Peyer's patch (tissue), 4 donors: ENCODE measurements around the gene VANGL1. TPM values are rescaled to one million over a fixed set of nuclear protein-coding genes. Genes with fewer than 3 reads are reported as not detected.

Experiments used
- DNase-seq, 3 donors: peaks; one replicate each; pipeline ENCODE4 v3.0.0-alpha.2; 2017 to 2019
- H3K27ac ChIP-seq, 4 donors: fragments of 200-600 bp; sonication (generic); one replicate each; pipeline ENCODE4 v1.5.1; 2016 to 2019
- H3K27me3 ChIP-seq, 2 donors: fragments of 200-600 bp; sonication (generic); one replicate each; pipeline ENCODE4 v1.5.1; 2019
- H3K36me3 ChIP-seq, 3 donors: fragments of 200-600 bp; sonication (generic); one replicate each; pipeline ENCODE4 v1.5.1; 2016 to 2019
- H3K4me1 ChIP-seq, 4 donors: fragments of 200-600 bp; sonication (generic); one replicate each; pipeline ENCODE4 v1.5.1; 2016 to 2019
- H3K4me3 ChIP-seq, 4 donors: fragments of 200-600 bp; sonication (generic); 1 replicate in 3 of 4; 2 replicates in 1 of 4; pipeline ENCODE4 v1.5.1; 2016 to 2019; ENCODE audit warnings: mild to moderate bottlenecking in 1 of 4
- H3K9me3 ChIP-seq, 4 donors: fragments of 200-600 bp; sonication (generic); one replicate each; pipeline ENCODE4 v1.5.1; 2016 to 2019; ENCODE audit warnings: mild to moderate bottlenecking in 1 of 4
- CTCF ChIP-seq, 6 experiments: fragments of 450-650 bp in 4 of 6; fragments of 200-600 bp in 2 of 6; sonication (generic) in 1 of 6; IDR thresholded peaks; one replicate each; pipeline ENCODE4 v1.5.1; 2017 to 2019; ENCODE audit warnings: antibody characterized with exemption in 6 of 6, mild to moderate bottlenecking in 3 of 6, moderate library complexity in 1 of 6
- POLR2A ChIP-seq, 2 donors: fragments of 450-650 bp; IDR thresholded peaks; one replicate each; pipeline ENCODE4 v1.5.1; 2017; ENCODE audit warnings: antibody characterized with exemption in 2 of 2, mild to moderate bottlenecking in 2 of 2, moderate library complexity in 2 of 2
- total RNA-seq, 4 donors: library from RNA; depleted of rRNA; stranded (reverse); fragments of >200 nt; gene quantifications; one replicate each; pipeline ENCODE4 v1.1.0, GENCODE V29; 2016

VANGL1 gene
- total RNA-seq, 4 donors from 2014 or later, result 6.2 to 10.7 (median 7.3) TPM

GRCh38 chr1:115650961-115651360, 9.2 kb downstream of the VANGL1 start:
- DNase-seq, result no peak
- Histone ChIP-seq H3K4me1 (peaks cover 0 to 56% (median 0%) of the 10 kb centered on the region in 4 donors), H3K27me3 (no peaks in the 10 kb centered on the region), H3K9me3 (no peaks in the 10 kb centered on the region), H3K27ac (no peak overlapping the region), H3K36me3 (peaks cover 0 to 17% (median 0%) of the 10 kb centered on the region in 3 donors), H3K4me3 (no peak overlapping the region)
- TF ChIP-seq POLR2A (IDR thresholded peaks at IDR 0.05), result no peak
- no peak for TF ChIP-seq CTCF (IDR thresholded peaks at IDR 0.05)

GRCh38 chr1:115651391-115651790, 9.6 kb downstream of the VANGL1 start:
- H3K4me1 ChIP-seq, result peaks cover 0 to 54% (median 0%) of the 10 kb centered on the region in 4 donors
- DNase-seq, result no peak

GRCh38 chr1:115652236-115652788, 10.5 kb downstream of the VANGL1 start:
- no peaks in the 10 kb centered on the region for H3K9me3 ChIP-seq
- no peak overlapping the region for H3K27ac ChIP-seq
- H3K4me3 ChIP-seq, result no peak overlapping the region
- H3K4me1 ChIP-seq, result peaks cover 0 to 45% (median 0%) of the 10 kb centered on the region in 4 donors
- TF ChIP-seq POLR2A (IDR thresholded peaks at IDR 0.05), result no peak
- TF ChIP-seq CTCF (IDR thresholded peaks at IDR 0.05), result no peak
- no peak for DNase-seq
- no peaks in the 10 kb centered on the region for H3K27me3 ChIP-seq
- H3K36me3 ChIP-seq, result peaks cover 0 to 17% (median 0%) of the 10 kb centered on the region in 3 donors

More at GRCh38 chr1:115651391-115651790, 9.6 kb downstream of the VANGL1 start:
- TF ChIP-seq CTCF (IDR thresholded peaks at IDR 0.05) (no peak), POLR2A (IDR thresholded peaks at IDR 0.05) (no peak)
- H3K27ac ChIP-seq, result no peak overlapping the region
- no peak overlapping the region for H3K4me3 ChIP-seq
- H3K27me3 ChIP-seq, result no peaks in the 10 kb centered on the region
- no peaks in the 10 kb centered on the region for H3K9me3 ChIP-seq
- H3K36me3 ChIP-seq, result peaks cover 0 to 17% (median 0%) of the 10 kb centered on the region in 3 donors

GRCh38 chr1:115654125-115654524, 12.4 kb downstream of the VANGL1 start:
- no peaks in the 10 kb centered on the region for H3K27me3 ChIP-seq
- TF ChIP-seq CTCF (IDR thresholded peaks at IDR 0.05) (no peak), POLR2A (IDR thresholded peaks at IDR 0.05) (no peak)
- H3K4me1 ChIP-seq, result peaks cover 0 to 27% (median 0%) of the 10 kb centered on the region in 4 donors
- H3K9me3 ChIP-seq, result no peaks in the 10 kb centered on the region
- no peak overlapping the region for H3K4me3 ChIP-seq
- no peak for DNase-seq
- H3K27ac ChIP-seq, result no peak overlapping the region
- H3K36me3 ChIP-seq, result peaks cover 0 to 21% (median 0%) of the 10 kb centered on the region in 3 donors

GRCh38 chr1:115654663-115655305, 13.0 kb downstream of the VANGL1 start:
- no peaks in the 10 kb centered on the region for H3K27me3 ChIP-seq
- H3K9me3 ChIP-seq, result no peaks in the 10 kb centered on the region
- DNase-seq, result no peak
- H3K27ac ChIP-seq, result no peak overlapping the region
- H3K4me1 ChIP-seq, result peaks cover 0 to 20% (median 0%) of the 10 kb centered on the region in 4 donors
- TF ChIP-seq POLR2A (IDR thresholded peaks at IDR 0.05), result no peak
- TF ChIP-seq CTCF (IDR thresholded peaks at IDR 0.05), result no peak
- H3K4me3 ChIP-seq, result no peak overlapping the region
- peaks cover 0 to 25% (median 0%) of the 10 kb centered on the region in 3 donors for H3K36me3 ChIP-seq
